GM21528 (cell line): ENCODE data around the gene SLC66A2.
"Not testable (repeated sequence)": the region's sequence is repeated elsewhere in the genome, so short reads cannot be mapped to it uniquely, and the experiment has no call there.

Source experiments
- ATAC-seq: cut with Tn5 transposase; IDR thresholded peaks from one replicate; pipeline ENCODE4 v1.9.1; 2021; ENCODE audit warnings: mild to moderate bottlenecking, moderate library complexity; ENCODE audit not compliant: unreplicated experiment, low FRiP score

Gene SLC66A2

DNA sequence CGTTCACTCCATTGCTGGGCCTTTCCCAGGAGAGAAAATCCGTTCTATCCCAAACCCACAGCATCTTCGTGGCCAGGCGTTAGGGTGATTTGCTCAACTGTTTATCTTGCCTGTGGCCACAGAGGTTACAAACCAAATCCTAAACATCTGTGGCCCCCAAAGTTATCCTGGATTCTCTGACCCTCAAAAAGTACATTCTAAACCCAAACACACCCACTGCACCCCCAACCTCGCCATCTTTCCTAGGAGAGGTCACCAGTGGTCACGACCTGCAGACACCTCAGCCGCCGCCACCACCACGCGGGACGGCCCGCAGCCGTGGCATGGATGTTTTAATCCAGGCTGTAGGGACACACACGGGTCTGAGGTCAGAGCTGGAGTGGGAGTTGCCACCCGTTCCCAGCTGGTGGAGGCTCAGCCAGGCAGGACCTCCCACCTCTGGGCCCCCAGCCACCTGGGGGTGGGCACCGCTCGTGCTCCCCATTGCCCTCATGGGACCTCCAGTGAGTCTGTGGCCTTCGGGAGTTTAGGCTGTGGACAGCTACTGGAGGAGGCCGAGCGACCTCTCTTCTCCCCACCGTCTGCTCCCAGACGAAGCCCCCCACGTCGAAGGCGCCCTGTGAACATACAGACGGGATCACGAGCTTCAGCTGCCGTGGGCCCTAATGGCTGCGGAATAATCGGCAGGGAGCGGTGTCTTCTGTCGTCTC, 81.7 kb downstream of the SLC66A2 start:
- no peak for ATAC-seq

DNA sequence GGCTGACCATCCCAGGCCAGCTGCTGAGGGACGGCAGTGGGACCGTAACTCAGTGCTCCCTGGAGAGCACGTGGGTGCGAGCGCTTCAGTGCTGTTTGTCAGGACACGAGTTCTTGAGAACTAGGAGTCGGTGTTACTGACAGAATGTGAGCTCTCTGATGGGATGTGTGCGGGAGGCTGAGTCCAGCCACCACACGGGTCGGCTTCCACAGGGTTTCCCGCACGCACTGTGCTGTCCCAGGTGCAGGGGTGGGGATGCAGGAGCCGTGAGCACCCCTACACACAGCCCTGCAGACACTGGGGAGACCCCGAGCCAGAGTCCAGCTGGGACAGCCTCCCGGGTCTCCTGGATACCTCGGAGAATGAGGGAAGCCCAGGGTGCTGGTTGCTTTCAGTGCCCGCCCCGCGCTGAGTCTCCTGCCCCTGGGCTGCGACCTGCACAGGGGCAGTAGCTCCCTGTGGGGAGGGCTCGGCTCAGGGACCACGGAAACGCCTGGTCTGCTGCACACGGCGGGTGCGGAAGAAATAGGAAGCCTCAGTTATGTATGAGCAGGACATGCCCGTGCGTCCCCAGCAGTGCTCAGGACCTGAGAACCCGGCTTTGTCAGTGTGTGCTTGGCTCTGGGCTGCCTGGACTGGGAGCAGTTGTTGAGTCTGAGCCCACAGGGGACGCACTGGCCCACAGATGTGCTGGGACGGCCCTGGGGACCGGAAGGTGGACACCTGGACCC, 82.5 kb downstream of the SLC66A2 start:
- no peak for ATAC-seq

DNA sequence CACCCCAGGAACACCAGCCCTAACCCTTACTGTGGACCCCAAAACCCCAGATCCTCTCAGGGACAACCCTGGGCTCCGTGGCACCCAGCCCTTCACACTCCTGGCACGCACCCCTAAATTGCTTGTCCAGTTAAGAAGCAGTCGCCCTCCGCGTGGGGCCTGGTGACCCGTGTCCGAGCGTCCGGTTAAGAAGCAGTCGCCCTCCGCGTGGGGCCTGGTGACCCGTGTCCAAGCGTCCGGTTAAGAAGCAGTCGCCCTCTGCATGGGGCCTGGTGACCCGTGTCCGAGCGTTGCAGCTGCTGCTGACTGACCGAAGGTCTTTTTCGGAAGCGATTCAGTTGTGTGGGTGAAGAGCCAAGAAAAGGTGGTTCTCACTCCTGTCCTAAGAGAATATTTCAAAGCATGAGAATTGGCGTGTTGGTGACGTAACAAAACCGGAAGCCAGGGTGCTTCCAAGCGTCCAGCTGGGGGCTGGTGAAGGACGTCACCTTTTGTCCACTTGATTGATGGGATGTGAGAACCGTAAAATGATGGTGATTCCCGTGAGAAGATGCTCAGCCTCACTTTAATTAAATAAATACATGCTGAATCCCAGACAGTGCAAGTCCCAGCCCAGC, 83.2 kb downstream of the SLC66A2 start:
- ATAC-seq: no peak

DNA sequence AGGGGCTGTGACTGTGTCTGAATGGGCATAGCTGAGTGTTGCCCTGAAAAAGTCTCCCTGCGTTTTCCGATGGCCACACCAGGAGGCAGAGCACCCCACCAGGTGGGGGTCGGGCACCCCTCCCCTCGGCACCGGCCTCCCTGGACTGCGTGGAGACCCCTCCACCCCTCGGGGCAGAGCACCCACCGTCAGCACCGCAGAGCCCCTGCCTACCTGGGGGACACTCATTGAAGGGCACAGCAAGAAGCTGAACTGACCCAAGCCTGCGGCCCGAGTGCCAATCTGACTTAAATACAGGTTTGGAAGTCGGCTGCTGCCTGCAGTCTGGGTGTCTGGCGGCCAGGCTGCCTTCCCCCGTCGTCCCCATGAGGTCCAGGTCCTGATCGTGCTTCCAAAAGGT, 83.8 kb downstream of the SLC66A2 start:
- ATAC-seq: no peak

DNA sequence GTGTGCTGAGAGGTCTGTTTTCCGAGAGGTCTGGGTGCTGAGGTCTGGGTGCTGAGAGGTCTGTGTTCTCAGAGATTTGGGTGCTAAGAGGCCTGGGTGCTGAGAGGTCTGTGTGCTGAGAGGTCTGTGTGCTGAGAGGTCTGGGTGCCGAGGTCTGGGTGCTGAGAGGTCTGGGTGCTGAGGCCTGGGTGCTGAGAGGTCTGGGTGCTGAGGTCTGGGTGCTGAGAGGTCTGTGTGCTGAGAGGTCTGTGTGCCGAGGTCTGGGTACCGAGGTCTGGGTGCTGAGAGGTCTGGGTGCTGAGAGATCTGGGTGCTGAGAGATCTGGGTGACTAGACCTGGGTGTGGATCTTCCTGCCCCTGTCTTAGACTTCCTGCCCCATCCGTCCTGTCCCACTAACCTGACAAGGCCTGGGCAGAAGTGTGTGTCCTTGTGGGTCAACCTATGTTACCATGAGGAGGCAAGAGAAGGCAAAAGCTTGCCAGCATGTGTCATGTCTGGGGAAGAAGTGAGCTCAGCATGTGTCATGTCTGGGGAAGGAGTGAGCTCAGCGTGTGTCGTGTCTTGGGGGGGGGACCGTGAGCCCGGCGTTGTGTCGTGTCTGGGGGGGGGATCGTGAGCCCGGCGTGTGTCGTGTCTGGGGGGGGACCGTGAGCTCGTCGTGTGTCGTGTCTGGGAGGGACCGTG, 84.4 kb downstream of the SLC66A2 start:
- ATAC-seq: no peak

DNA sequence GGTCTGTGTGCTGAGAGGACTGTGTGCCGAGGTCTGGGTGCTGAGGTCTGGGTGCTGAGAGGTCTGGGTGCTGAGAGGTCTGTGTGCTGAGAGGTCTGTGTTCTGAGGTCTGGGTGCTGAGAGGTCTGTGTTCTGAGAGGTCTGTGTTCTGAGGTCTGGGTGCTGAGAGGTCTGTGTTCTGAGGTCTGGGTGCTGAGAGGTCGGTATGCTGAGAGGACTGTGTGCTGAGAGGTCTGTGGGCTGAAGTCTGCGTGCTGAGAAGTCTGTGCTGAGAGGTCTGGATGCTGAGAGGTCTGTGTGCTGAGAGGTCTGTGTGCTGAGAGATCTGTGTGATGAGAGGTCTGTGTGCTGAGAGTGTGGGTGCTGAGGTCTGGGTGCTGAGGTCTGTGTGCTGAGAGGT, 85.5 kb downstream of the SLC66A2 start:
- ATAC-seq: not testable (repeated sequence)

DNA sequence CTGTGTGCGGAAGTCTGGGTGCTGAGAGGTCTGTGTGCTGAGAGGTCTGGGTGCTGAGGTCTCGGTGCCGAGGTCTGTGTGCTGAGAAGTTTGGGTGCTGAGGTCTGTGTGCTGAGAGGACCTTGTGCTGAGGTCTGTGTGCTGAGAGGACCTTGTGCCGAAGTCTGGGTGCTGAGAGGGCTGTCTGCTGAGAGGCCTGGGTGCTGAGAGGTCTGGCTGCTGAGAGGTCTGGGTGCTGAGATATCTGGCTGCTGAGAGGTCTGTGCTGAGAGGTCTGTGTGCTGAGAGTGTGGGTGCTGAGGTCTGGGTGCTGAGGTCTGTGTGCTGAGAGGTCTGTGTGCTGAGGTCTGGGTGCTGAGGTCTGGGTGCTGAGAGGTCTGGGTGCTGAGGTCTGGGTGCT, 86.5 kb downstream of the SLC66A2 start:
- not testable (repeated sequence) for ATAC-seq

DNA sequence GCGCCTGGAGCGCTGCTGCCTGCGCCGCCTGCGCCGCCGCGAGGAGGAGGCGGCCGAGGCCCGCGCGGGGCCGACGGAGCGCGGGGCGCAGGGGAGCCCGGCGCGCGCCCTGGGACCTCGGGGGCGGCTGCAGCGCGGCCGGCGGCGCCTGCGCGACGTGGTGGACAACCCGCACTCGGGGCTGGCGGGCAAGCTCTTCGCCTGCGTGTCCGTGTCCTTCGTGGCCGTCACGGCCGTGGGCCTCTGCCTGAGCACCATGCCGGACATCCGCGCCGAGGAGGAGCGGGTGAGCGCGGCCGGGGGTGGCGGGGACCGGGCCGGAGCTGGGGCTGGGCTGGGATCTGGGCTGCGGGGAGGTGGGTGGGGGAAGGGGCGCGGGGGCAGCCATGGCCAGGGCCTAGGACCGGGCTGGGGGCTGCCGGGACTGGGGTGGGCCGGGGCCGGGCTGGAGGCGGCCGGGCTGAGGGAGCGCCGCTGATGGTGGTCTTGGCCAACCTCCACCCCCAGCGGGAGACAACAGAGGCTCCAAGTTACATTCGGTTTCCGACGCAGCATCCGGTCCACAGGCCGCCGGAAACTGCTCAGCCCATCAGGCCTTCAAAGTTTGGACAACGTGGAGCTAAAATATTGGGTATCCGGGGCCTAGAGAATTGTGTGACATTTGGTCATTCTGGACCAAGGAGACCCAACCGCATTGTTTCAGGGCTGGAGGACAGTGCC, 87.3 kb downstream of the SLC66A2 start:
- no peak for ATAC-seq

DNA sequence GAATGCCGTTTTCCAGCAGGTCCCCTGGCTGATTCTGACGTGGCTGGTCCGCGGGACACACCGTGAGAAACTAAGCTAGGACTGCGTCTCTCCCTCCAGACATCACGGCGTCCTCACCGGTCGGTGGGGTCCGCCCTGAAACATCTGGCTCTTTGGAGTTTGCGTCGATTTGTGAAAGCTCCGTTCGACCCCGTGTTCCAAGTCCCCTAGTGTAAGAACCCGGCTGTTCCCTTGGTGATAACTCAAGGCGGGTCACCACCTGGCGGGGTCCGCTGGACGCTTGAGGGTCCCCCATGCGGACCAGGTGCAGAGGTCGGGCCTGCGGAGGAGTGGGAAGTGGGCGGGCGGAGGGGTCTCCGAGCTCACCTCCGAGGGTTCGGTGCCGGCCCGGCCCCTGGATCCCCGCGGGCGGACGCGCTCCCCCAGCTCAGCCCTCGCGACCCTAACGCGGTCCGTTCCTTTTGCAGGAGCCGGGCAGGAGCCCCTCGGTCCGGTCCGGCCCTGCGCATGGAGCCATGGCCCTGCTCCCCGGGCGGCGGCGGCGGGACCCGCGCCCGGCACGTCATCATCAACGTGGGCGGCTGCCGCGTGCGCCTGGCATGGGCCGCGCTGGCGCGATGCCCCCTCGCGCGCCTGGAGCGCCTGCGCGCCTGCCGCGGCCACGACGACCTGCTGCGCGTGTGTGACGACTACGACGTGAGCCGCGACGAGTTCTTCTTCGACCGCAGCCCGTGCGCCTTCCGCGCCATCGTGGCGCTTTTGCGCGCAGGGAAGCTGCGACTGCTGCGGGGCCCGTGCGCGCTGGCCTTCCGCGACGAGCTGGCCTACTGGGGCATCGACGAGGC, 88.1 kb downstream of the SLC66A2 start:
- no peak for ATAC-seq

DNA sequence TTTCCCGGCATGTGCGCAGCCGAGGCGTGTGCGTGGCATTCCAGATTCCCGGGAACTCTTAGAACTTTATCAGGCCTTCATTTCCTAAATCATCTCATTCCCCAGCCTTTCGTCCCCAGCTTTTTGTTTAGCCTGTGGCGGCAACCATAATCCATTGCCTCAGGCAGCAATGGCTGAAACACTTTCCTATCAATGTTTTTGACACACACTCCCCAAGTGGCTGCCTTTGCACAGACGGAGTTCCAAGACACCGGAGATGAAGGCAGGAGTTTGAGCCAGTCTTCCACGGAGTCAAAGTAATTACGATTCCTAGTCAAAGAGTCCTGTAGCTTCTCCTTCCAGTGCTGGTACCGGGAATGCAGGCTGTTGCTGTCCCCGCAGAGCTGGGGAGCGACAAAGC, 88.9 kb downstream of the SLC66A2 start:
- ATAC-seq: no peak

DNA sequence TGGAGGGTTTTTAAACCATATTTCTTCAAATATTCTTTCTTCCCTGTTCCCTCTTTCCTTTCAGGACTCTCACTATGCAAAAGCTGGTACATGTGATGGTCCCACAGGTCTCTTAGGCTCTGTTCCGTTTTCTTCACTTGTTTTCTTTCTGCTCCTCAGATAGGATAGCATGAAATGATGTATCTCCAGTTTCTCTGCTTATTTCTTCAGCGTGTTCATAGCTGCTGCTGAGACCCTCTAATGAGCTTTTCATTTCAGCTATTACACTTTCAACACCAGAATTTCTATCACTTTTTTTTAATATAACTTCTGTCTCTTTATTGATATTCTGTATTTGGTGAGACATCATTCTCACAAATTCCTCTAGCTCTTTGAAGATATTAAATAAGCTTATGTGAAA, 89.8 kb downstream of the SLC66A2 start:
- no peak for ATAC-seq

DNA sequence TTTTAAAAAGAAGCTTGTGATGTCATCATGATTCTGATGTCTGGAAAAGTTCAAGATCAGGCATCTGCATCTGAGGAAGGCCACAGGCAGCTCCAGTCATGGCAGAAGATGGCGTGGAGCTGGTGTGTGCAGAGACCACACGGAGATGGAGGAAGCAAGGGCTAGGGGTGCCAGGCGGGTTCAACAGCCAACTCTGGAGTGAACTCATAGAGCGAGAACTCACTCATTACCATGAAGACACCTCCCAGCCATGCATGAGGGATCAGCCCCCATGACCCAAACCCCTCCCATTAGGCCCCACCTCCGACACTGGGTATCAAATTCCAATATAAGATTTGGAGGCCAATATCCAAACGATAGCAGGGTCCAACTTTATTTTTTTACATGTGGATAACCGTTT, 92.1 kb downstream of the SLC66A2 start:
- no peak for ATAC-seq

DNA sequence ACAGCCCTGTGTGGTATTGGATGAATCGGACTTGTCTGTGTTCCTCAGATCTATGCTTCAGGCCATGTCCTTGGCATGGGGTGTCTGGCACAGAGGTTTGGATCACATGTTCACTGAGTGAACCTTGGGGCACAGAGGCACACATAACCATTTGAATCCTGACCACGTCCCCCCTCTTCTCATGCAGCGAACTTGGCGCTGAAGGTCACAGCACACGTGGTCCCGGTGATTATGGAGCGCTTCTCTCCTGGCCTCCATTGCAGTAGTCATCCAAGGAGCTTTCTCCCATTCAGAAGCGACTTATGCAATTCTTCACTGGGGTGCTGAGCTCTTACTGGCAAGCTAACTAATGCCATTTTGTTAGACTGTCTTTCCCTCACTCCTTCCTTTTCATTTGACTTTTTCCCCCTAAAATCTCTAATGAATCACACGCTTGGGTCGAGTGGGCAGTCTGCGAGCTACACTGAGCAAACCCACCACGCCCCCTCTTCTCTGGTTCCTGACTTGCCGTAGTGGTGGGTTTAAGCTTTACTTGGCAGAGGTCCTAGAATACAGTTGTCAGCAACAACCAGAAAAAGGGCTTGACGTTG, 94.3 kb downstream of the SLC66A2 start:
- no peak for ATAC-seq

DNA sequence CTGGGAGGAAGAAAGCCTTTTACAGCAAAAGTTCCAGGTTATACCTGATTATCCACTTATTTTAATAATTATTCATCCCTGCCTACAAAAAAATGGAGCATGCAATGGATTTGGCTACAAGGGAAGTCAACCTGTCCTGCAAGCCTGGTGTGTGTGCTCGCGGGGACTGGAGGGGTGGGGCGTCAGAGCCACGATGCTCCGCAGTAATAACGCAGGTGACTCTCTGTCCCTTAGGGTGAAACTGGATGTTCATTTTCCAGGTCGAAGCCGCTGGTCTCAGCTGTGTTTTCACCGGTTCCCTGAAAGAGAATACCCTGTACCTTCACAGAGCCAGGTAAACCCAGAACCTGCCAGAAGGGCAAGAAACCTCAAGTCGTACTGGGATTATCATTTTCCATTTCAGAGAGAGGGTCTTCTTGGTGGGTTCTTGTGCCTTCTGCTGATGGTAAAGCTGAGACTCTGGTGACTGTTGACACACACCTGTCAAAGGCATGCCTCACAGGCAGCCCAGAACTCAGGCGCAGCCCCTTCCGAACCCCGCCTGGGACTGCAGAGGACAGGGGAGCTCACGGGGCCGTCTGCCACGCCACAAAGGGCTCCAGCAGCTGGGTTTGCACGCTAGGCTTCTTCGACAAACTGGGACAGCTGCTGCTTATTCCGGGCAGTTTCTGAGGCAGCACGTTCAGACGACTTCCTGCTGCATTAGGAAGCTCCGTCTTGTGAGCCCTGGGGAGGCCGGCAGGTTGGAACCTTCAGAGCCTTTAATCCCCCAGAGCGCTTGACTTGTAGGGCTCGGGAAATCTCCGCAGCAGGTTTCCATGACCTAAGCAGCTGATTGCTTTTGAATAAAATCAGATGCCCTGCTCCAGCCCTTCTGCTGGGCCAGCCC, 95.1 kb downstream of the SLC66A2 start:
- ATAC-seq: peak; percentile 59

DNA sequence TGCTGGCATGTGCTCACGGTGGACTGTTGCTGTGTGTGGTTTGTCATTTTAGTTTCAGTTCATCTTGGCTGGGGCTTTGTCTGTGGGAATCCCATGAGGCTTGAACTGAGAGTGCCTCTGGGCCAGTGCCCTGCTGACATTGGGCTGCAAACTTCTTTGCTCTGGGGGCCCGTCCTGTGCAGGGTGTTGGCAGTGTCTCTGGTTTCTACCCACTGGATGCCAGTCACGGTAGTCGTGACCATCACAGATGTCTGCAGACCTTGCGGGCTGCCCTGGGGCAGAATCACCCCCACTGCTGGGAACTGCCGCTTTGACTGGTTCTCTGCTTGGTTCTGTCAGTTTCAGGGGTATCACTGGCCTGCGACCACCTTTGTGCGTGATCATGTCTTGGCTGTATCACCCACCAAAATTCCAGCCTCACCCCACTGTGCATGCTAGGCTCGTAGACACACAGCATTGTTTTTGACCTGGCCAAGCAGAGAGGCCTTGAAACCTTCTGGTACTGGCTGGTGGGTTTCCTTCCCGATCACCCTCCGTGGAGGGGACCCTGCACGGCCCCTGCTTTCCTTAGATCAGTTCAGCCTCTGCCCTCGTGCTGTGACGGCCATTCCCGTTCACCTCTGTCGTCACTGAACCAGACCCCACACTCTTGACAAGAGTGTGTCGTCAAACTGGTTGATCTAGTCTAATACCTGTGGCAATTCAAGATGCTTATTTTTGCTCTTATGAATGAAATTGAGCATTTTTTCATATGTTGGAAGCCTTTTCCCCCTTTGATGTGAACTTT, 96.1 kb downstream of the SLC66A2 start:
- ATAC-seq: peak; percentile 77

DNA sequence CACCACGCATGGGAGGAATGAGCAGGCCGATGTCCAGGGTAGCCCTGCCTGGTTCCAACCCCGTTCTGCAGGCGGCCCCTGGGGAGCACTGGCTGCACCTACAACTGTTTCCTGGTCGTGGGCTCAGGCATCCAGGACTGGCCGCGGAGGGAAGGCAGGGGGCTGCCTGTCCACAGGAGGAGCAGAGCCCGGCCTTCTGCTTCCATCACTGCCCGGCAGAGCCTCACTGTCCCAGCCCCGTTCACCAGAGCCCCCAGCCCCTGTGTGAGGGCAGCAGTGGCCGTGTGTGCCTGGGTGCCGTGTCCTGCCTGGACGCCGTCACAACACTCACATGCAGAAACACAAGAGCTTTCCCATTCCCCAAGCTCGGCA, 97.5 kb downstream of the SLC66A2 start:
- ATAC-seq: no peak

DNA sequence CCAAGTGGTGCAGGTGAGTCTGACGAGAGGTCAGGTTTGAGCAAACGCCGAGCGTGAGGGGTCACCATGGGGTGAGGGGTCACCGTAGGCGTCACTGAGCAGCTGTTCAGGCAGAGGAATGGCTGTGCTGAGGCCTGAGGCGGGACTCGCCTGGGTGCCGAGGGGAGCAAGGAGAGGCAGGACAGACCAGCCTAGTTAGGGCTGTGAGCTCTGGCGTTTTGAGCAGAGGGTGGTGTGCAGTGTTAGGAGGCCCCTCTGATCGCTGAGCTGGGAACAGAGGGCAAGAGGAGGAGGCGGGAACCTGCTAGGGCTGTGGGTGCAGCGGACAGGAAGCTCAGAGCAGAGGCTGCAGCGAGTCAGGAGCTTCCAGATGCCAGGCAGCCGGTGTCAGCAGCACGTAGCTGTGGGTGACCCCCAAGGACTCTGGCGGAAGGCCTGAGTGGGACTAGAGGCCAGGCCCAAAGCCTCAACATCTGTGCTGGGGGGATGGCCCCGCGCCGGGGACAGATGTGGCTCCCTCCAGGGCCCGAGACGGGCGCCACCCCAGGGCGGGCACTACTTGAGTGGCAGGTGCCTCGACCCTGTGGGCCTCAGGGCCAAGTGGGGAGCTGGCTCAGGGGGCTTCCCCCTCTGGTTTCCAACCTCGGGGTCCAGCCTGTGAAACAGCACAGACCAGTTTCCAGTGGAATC, 98.0 kb downstream of the SLC66A2 start:
- no peak for ATAC-seq
